Measurements from ENCODE around the gene C6. TPM values are rescaled to one million over a fixed set of nuclear protein-coding genes. Genes with fewer than 3 reads are reported as not detected.

The C6 gene
- 0.18 TPM for total RNA-seq
- 1 to 10 TPM in 1 of 8 donors, under 1 TPM in 4, not detected in 3; 0.16 to 1.2 (median 0.28) TPM for polyA plus RNA-seq (ENCODE audit: insufficient read depth in 1 of 8, insufficient read length in 8 of 8, low replicate concordance in 1 of 8)
- long read RNA-seq, donor 1 = 0 reads
- long read RNA-seq, donor 2 = 0 reads
- long read RNA-seq, donor 3 = 0 reads
- long read RNA-seq, donor 4 = 0 reads
- long read RNA-seq, donor 5 = 0 reads
- long read RNA-seq, donor 6 = 0 reads
- long read RNA-seq, donor 7 = 0 reads
- long read RNA-seq, donor 8 = 0 reads
- long read RNA-seq, donor 9 = 0 reads
- long read RNA-seq, donor 10 = 0 reads
- long read RNA-seq, donor 11 = 0 reads

- Histone ChIP-seq H3K27me3 (ENCODE audit: control insufficient read depth, insufficient read depth, low read length) (no peaks in the 10 kb centered on the region), H3K4me1 (ENCODE audit: control insufficient read depth, insufficient read depth, low read length) (no peaks in the 10 kb centered on the region), H3K4me3 (ENCODE audit: low read length) (no peak within 1 kb of the TSS), H3K27ac (ENCODE audit: low read length) (no peak within 1 kb of the TSS), H3K9me3 (replicated peaks; ENCODE audit: control insufficient read depth, low read depth, low read length) (no peaks in the 10 kb centered on the region), H3K36me3 (ENCODE audit: control insufficient read depth, insufficient read depth, low read length) (no peaks in the 10 kb centered on the region)
- no CpG with 5 or more reads among the region's 1 CpG for WGBS (ENCODE audit: insufficient coverage)
- DNase-seq = no peak
Observed at GRCh38 chr5:41213340-41213739, at the start of gene C6. C6 (minus strand) TSS chr5:41213532; CDS start chr5:41203230, 10,302 bp downstream.

- Histone ChIP-seq H3K27ac (ENCODE audit: low read length) (no peak overlapping the region), H3K4me3 (ENCODE audit: low read length) (no peak overlapping the region), H3K4me1 (ENCODE audit: control insufficient read depth, insufficient read depth, low read length) (no peaks in the 10 kb centered on the region), H3K36me3 (ENCODE audit: control insufficient read depth, insufficient read depth, low read length) (no peaks in the 10 kb centered on the region), H3K9me3 (replicated peaks; ENCODE audit: control insufficient read depth, low read depth, low read length) (no peaks in the 10 kb centered on the region), H3K27me3 (ENCODE audit: control insufficient read depth, insufficient read depth, low read length) (no peaks in the 10 kb centered on the region)
- WGBS (ENCODE audit: insufficient coverage) = 60% methylated on average over 1 of the region's 4 CpGs
- no peak for DNase-seq
Observed at GRCh38 chr5:41256400-41256799, 43.1 kb upstream of the C6 start.

DNA sequence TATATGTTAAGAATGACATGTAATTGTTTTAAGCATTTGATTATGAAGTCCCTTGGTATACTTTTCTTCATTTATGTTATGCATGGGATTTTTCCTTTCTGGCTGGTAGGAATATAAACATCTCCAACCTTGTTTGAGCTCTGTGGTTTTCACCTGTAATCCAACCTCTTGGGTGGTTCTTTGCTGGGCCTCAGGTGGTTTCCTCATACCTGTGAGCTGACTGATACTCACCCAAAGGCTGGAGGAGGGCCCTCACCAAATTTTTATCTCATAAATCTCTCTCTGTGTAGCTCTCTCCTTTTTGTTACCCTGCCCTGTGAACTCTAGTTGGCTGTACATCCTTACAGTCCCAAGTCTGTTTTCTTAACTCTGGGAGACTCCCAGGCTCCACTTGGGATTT, 39.8 kb upstream of the C6 start:
- no peak for DNase-seq
- H3K27ac ChIP-seq (ENCODE audit: low read length) = no peak overlapping the region
- no peaks in the 10 kb centered on the region for H3K36me3 ChIP-seq (ENCODE audit: control insufficient read depth, insufficient read depth, low read length)
- no peaks in the 10 kb centered on the region for H3K9me3 ChIP-seq (replicated peaks; ENCODE audit: control insufficient read depth, low read depth, low read length)
- no peak overlapping the region for H3K4me3 ChIP-seq (ENCODE audit: low read length)
- no peaks in the 10 kb centered on the region for H3K27me3 ChIP-seq (ENCODE audit: control insufficient read depth, insufficient read depth, low read length)
- no peaks in the 10 kb centered on the region for H3K4me1 ChIP-seq (ENCODE audit: control insufficient read depth, insufficient read depth, low read length)

- H3K4me1 ChIP-seq (ENCODE audit: control insufficient read depth, insufficient read depth, low read length) = no peaks in the 10 kb centered on the region
- no peak overlapping the region for H3K4me3 ChIP-seq (ENCODE audit: low read length)
- H3K9me3 ChIP-seq (replicated peaks; ENCODE audit: control insufficient read depth, low read depth, low read length) = no peaks in the 10 kb centered on the region
- no peaks in the 10 kb centered on the region for H3K36me3 ChIP-seq (ENCODE audit: control insufficient read depth, insufficient read depth, low read length)
- H3K27me3 ChIP-seq (ENCODE audit: control insufficient read depth, insufficient read depth, low read length) = no peaks in the 10 kb centered on the region
- peak; percentile 43 for DNase-seq
- no peak overlapping the region for H3K27ac ChIP-seq (ENCODE audit: low read length)
Observed at GRCh38 chr5:41252036-41252435, 38.7 kb upstream of the C6 start.

- no peaks in the 10 kb centered on the region for H3K27me3 ChIP-seq (ENCODE audit: control insufficient read depth, insufficient read depth, low read length)
- H3K4me1 ChIP-seq (ENCODE audit: control insufficient read depth, insufficient read depth, low read length) = no peaks in the 10 kb centered on the region
- WGBS (ENCODE audit: insufficient coverage) = no CpG with 5 or more reads among the region's 2 CpGs
- H3K36me3 ChIP-seq (ENCODE audit: control insufficient read depth, insufficient read depth, low read length) = no peaks in the 10 kb centered on the region
- no peak overlapping the region for H3K4me3 ChIP-seq (ENCODE audit: low read length)
- DNase-seq = no peak
- H3K27ac ChIP-seq (ENCODE audit: low read length) = no peak overlapping the region
- no peaks in the 10 kb centered on the region for H3K9me3 ChIP-seq (replicated peaks; ENCODE audit: control insufficient read depth, low read depth, low read length)
Observed at GRCh38 chr5:41250351-41250987, 37.1 kb upstream of the C6 start.

GRCh38 chr5:41247135-41247534, 33.8 kb upstream of the C6 start:
- H3K4me3 ChIP-seq (ENCODE audit: low read length) = no peak overlapping the region
- H3K27me3 ChIP-seq (ENCODE audit: control insufficient read depth, insufficient read depth, low read length) = no peaks in the 10 kb centered on the region
- WGBS (ENCODE audit: insufficient coverage) = no CpG with 5 or more reads among the region's 1 CpG
- no peaks in the 10 kb centered on the region for H3K4me1 ChIP-seq (ENCODE audit: control insufficient read depth, insufficient read depth, low read length)
- H3K27ac ChIP-seq (ENCODE audit: low read length) = no peak overlapping the region
- H3K36me3 ChIP-seq (ENCODE audit: control insufficient read depth, insufficient read depth, low read length) = no peaks in the 10 kb centered on the region
- no peak for DNase-seq
- H3K9me3 ChIP-seq (replicated peaks; ENCODE audit: control insufficient read depth, low read depth, low read length) = no peaks in the 10 kb centered on the region

- Histone ChIP-seq H3K4me3 (ENCODE audit: low read length) (no peak overlapping the region), H3K27me3 (ENCODE audit: control insufficient read depth, insufficient read depth, low read length) (no peaks in the 10 kb centered on the region), H3K9me3 (replicated peaks; ENCODE audit: control insufficient read depth, low read depth, low read length) (no peaks in the 10 kb centered on the region), H3K36me3 (ENCODE audit: control insufficient read depth, insufficient read depth, low read length) (no peaks in the 10 kb centered on the region), H3K4me1 (ENCODE audit: control insufficient read depth, insufficient read depth, low read length) (no peaks in the 10 kb centered on the region), H3K27ac (ENCODE audit: low read length) (no peak overlapping the region)
- no CpG with 5 or more reads among the region's 1 CpG for whole genome bisulfite sequencing (ENCODE audit: insufficient coverage)
- no peak for DNase-seq
Observed at GRCh38 chr5:41246376-41246775, 33.0 kb upstream of the C6 start.

DNA sequence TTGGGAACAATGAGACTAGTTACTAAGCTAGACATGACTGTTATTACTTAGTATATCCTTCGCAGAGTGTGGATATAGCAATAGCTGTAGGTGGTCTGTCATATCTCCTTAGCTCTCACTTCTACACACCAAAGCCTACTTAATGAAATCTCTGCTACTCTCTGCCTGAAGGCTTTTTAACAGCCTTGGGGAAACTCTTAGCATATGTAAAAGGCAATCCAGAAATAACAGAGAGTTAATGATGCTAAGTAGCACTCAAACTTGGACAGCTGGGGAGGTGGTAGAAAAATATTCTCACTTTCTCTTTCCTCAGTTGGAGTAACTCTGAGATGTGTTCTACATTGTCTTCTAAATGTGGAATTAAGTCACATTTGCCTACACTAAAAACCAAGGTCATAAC, 30.2 kb upstream of the C6 start:
- no peaks in the 10 kb centered on the region for H3K27me3 ChIP-seq (ENCODE audit: control insufficient read depth, insufficient read depth, low read length)

DNA sequence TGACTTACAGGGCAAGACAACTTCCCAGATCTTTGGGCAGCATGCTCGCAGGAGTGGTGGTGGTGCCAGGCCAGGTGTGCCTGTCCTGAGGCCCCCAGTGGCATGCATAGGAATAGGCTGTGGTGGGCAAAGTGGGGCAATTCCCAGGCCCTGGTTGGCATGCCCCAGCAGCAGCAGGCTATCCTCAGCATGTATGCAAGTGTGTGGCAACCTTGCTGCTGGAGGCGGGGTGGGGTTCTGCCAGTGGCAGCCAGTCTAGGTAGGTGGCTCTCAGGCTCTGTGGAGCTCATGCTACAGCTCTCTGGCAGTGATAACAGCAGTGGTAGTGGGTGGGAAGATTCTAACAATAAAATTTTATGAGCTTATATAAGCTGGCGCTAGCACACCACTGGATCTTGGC, 27.7 kb upstream of the C6 start:
- 83% methylated on average over 2 of the region's 3 CpGs for WGBS (ENCODE audit: insufficient coverage)
- no peaks in the 10 kb centered on the region for H3K4me1 ChIP-seq (ENCODE audit: control insufficient read depth, insufficient read depth, low read length)
- no peak overlapping the region for H3K27ac ChIP-seq (ENCODE audit: low read length)
- H3K9me3 ChIP-seq (replicated peaks; ENCODE audit: control insufficient read depth, low read depth, low read length) = no peaks in the 10 kb centered on the region
- no peaks in the 10 kb centered on the region for H3K27me3 ChIP-seq (ENCODE audit: control insufficient read depth, insufficient read depth, low read length)
- no peak overlapping the region for H3K4me3 ChIP-seq (ENCODE audit: low read length)
- no peak for DNase-seq
- no peaks in the 10 kb centered on the region for H3K36me3 ChIP-seq (ENCODE audit: control insufficient read depth, insufficient read depth, low read length)

More for the DNA sequence above, 30.2 kb upstream of the C6 start:
- DNase-seq = no peak
- Histone ChIP-seq H3K9me3 (replicated peaks; ENCODE audit: control insufficient read depth, low read depth, low read length) (no peaks in the 10 kb centered on the region), H3K4me3 (ENCODE audit: low read length) (no peak overlapping the region), H3K4me1 (ENCODE audit: control insufficient read depth, insufficient read depth, low read length) (no peaks in the 10 kb centered on the region), H3K27ac (ENCODE audit: low read length) (no peak overlapping the region), H3K36me3 (ENCODE audit: control insufficient read depth, insufficient read depth, low read length) (no peaks in the 10 kb centered on the region)
- WGBS (ENCODE audit: insufficient coverage) = no CpG with 5 or more reads among the region's 1 CpG

DNA sequence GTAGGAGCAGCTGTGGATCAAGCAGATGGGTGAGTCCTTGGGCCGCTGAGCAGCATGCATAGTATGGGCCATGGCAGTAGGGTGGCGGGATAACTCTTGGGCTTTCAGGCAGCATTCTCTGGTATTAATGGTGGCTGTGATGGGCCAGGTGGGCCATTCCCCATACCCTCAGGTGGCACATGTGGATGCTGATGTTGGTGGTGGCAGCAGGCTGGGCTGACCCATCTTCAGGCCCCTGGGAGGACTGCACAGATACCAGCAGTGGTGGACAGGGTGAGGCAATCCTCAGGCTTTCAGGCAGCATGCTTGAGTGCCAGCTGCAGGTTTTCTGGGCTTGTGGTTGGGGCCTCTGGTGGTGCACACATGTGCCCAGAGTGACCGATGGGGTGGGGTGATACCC, 27.1 kb upstream of the C6 start:
- Histone ChIP-seq H3K4me3 (ENCODE audit: low read length) (no peak overlapping the region), H3K4me1 (ENCODE audit: control insufficient read depth, insufficient read depth, low read length) (no peaks in the 10 kb centered on the region), H3K27me3 (ENCODE audit: control insufficient read depth, insufficient read depth, low read length) (no peaks in the 10 kb centered on the region), H3K27ac (ENCODE audit: low read length) (no peak overlapping the region), H3K9me3 (replicated peaks; ENCODE audit: control insufficient read depth, low read depth, low read length) (no peaks in the 10 kb centered on the region), H3K36me3 (ENCODE audit: control insufficient read depth, insufficient read depth, low read length) (no peaks in the 10 kb centered on the region)
- 90% methylated on average over 3 of the region's 3 CpGs for WGBS (ENCODE audit: insufficient coverage)
- DNase-seq = no peak

DNA sequence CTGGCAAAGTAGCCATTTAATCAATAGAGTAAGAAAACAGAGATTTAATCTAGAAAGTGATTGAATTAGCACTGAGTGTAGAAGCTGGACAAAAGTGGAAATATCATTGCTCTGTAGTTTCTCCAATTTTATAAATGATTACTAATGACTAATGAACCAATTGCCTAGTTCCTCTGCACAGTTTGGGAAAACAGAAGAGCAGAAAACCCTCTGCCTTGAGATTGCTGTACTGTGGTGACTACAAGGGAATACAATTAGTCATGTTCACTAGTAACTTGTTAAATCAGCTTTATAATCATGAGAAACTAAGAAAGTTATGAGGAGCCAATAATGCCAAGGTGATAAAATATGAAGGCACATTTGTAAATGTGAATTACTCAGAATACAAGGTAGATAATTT, 21.1 kb upstream of the C6 start:
- no peak for DNase-seq
- Histone ChIP-seq H3K4me3 (ENCODE audit: low read length) (no peak overlapping the region), H3K4me1 (ENCODE audit: control insufficient read depth, insufficient read depth, low read length) (no peaks in the 10 kb centered on the region), H3K27me3 (ENCODE audit: control insufficient read depth, insufficient read depth, low read length) (no peaks in the 10 kb centered on the region), H3K9me3 (replicated peaks; ENCODE audit: control insufficient read depth, low read depth, low read length) (no peaks in the 10 kb centered on the region), H3K27ac (ENCODE audit: low read length) (no peak overlapping the region), H3K36me3 (ENCODE audit: control insufficient read depth, insufficient read depth, low read length) (no peaks in the 10 kb centered on the region)
